HepG2 (cell line): Measurements from ENCODE around the gene CGNL1.

Experiments
- CTCF ChIP-seq: sonication (generic); formaldehyde crosslinking; IDR thresholded peaks from 2 replicates; pipeline ENCODE4 v1.5.0; 2020; ENCODE audit warnings: mild to moderate bottlenecking, missing genetic modification reagents, moderate library complexity
- FOXJ3 ChIP-seq: sonication (generic); formaldehyde crosslinking; IDR thresholded peaks from 2 replicates; pipeline ENCODE4 v1.4.0; 2020; ENCODE audit warnings: missing genetic modification reagents, mild to moderate bottlenecking, borderline replicate concordance
- POLR2A ChIP-seq, 2 experiments: IDR thresholded peaks; 2 replicates each; pipeline ENCODE4 v1.6.1; 2011; ENCODE audit warnings: low read depth in 2 of 2, low read length in 2 of 2, mild to moderate bottlenecking in 1 of 2, moderate library complexity in 1 of 2; ENCODE audit not compliant: insufficient read depth in 1 of 2
- POLR2AphosphoS2 ChIP-seq: IDR thresholded peaks from 2 replicates; pipeline ENCODE4 v1.6.1; 2011; ENCODE audit warnings: low read depth, low read length, improper control_type of control experiment
- SIN3B ChIP-seq: fragments of 150-350 bp; IDR thresholded peaks from 2 replicates; pipeline ENCODE4 v1.6.1; 2014; ENCODE audit warnings: low read length
- SMAD3 ChIP-seq: sonication (generic); formaldehyde crosslinking; IDR thresholded peaks from 2 replicates; pipeline ENCODE4 v1.4.0; 2020; ENCODE audit warnings: missing genetic modification reagents
- ZBTB25 ChIP-seq: IDR thresholded peaks from 2 replicates; pipeline ENCODE4 v1.6.1; 2018; ENCODE audit warnings: missing genetic modification reagents
- ZNF407 ChIP-seq: sonication (generic); formaldehyde crosslinking; IDR thresholded peaks from one replicate; pipeline ENCODE4 v1.5.1; 2020; ENCODE audit warnings: mild to moderate bottlenecking, missing genetic modification reagents; ENCODE audit errors: not compliant biosample characterization

GRCh38 chr15:57377478-57377847, 1.2 kb downstream of the CGNL1 start:
- TF ChIP-seq POLR2AphosphoS2 (no peak), ZBTB25 (no peak), CTCF (CRISPR knock-in tag) (peak; percentile 49), POLR2A (IDR thresholded peaks at IDR 0.05; ENCODE audit: insufficient read depth in 1 of 2, low read depth in 2 of 2, low read length in 2 of 2) (no peak), SMAD3 (CRISPR knock-in tag) (no peak), FOXJ3 (no peak), SIN3B (no peak), ZNF407 (CRISPR knock-in tag) (no peak)
